ENCODE measurements around the gene SYNE1.

SYNE1 gene

DNA sequence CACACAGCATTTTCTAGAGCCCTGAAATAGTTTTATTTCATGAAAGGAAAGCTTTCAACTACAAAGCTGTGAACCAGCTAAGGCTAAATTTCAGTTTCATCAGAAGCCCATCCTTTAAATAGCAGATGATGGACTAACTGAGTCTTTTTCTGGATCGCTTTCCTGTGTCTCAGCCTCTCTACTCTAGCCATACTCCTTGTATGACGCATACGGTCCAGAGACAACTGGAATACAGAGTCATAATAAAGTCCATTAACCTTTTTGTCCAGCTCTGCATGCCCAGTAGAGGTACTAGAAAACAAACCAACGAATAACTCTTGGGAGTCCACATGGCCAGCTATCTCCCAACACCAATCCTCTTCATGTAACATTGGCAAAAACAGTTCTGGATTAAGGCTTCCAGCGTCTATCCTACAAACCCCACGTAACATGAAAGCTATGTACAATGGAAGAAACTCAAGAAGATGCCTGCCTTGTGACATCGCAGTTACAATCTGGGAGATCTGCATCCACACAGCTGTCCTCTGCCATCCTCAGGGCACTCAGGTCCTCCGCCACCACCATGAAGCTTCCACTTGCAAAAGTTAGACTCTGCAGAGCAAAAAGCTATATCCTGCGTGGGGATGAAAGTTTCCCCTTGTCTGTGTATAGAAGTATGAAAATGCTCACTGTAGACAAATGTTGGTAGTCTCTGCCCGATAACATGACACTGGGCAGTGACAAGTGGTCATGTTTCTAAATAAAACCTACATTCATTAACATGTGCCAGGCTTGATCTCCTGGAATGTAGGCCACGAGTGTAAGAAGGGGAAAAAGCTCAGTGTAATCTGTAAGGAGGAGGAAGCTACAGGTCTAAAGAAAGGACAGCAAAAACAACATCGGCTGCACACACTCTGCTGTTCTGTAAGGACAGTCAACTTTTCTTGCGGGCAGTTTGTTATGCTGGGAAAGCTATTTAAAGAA, 469.2 kb downstream of the SYNE1 start:
- Mint-ChIP-seq H3K4me1 (peaks cover 18% of the 10 kb centered on the region), H3K27ac (peak overlapping the region; percentile 25 to 64 (median 42)), H3K36me3 (ENCODE audit: low read depth) (peaks cover 33% of the 10 kb centered on the region), H3K27me3 (ENCODE audit: low read depth) (no peaks in the 10 kb centered on the region), H3K4me3 (peak overlapping the region in 2 of 3 experiments; percentile 29 to 78), H3K9me3 (no peaks in the 10 kb centered on the region)
- TF ChIP-seq, protein P1, sequence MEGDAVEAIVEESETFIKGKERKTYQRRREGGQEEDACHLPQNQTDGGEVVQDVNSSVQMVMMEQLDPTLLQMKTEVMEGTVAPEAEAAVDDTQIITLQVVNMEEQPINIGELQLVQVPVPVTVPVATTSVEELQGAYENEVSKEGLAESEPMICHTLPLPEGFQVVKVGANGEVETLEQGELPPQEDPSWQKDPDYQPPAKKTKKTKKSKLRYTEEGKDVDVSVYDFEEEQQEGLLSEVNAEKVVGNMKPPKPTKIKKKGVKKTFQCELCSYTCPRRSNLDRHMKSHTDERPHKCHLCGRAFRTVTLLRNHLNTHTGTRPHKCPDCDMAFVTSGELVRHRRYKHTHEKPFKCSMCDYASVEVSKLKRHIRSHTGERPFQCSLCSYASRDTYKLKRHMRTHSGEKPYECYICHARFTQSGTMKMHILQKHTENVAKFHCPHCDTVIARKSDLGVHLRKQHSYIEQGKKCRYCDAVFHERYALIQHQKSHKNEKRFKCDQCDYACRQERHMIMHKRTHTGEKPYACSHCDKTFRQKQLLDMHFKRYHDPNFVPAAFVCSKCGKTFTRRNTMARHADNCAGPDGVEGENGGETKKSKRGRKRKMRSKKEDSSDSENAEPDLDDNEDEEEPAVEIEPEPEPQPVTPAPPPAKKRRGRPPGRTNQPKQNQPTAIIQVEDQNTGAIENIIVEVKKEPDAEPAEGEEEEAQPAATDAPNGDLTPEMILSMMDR (IDR thresholded peaks at IDR 0.05; ENCODE audit: unreplicated experiment in 3 of 3), result no peak

DNA sequence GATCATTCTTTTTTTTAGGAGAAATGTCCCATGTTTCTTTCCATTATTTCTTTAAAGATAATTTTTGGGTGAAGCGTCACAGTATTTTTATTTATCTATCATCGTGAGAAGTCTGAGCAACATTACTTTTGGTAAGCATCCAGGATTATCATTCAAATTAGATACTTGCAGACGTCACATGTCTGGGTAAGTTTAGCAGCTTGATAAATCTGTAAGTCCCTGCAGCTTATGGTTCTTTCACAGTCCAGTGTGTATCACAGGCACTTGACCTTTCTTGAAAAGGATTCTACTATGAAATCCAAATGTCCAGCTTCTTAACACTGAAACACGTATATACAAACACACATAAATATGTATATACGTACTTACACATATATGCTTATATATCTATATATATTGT, 470.3 kb downstream of the SYNE1 start:
- Mint-ChIP-seq H3K27ac (peak overlapping the region in 2 of 3 experiments; percentile 22 to 45), H3K9me3 (no peaks in the 10 kb centered on the region), H3K4me1 (peaks cover 18% of the 10 kb centered on the region), H3K36me3 (ENCODE audit: low read depth) (peaks cover 34% of the 10 kb centered on the region), H3K27me3 (ENCODE audit: low read depth) (no peaks in the 10 kb centered on the region), H3K4me3 (peak overlapping the region in 1 of 3 experiments; percentile 78)
- TF ChIP-seq, protein P1 (IDR thresholded peaks at IDR 0.05; ENCODE audit: unreplicated experiment in 3 of 3), result no peak

DNA sequence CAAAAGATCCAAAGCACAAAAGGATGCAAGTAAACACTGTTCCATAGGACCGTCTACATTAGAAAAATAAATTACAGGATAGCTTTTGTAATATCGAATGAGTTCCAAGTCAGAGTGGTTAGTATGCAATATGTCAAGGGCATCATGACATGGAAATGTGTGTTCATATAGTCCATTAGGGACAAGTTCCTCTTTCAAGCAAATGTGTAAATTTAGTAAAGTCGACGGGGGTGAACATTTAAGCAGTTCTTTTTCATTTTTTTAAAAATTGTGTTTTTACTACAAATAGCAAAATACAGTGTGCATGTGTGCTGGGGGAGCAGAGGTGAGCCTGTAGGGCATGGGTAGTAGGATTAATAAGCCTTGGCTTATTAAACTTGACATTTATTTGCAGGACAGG, 470.7 kb downstream of the SYNE1 start:
- H3K27ac Mint-ChIP-seq, result peak overlapping the region in 2 of 3 experiments; percentile 22 to 45
- no peaks in the 10 kb centered on the region for H3K27me3 Mint-ChIP-seq (ENCODE audit: low read depth)
- H3K9me3 Mint-ChIP-seq, result no peaks in the 10 kb centered on the region
- peak overlapping the region in 2 of 3 experiments; percentile 58 to 78 for H3K4me3 Mint-ChIP-seq
- H3K4me1 Mint-ChIP-seq, result peaks cover 18% of the 10 kb centered on the region
- TF ChIP-seq, protein P1 (IDR thresholded peaks at IDR 0.05; ENCODE audit: unreplicated experiment in 3 of 3), result no peak
- peaks cover 33% of the 10 kb centered on the region for H3K36me3 Mint-ChIP-seq (ENCODE audit: low read depth)

DNA sequence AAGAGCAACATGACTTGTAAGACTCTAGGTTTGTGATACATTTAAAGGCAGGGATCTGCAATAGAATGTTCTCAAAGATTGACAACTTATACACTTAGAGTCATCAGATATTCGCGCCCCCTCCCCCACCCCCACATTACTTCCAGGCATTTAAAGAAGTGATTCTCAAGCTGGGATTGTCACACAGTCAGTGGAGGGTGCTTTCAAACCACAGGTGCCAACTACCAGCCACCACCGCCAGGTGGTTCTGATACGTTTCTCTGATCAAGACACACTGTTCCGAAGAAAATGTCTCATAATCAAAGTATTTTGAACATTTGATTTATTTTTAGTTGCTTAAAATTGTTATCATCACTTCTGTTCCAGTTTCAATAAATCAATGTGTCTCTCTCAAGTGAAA, 472.2 kb downstream of the SYNE1 start:
- Mint-ChIP-seq H3K27ac (no peak overlapping the region), H3K4me1 (peaks cover 22% of the 10 kb centered on the region), H3K36me3 (ENCODE audit: low read depth) (peaks cover 20% of the 10 kb centered on the region), H3K27me3 (ENCODE audit: low read depth) (no peaks in the 10 kb centered on the region), H3K4me3 (no peak overlapping the region), H3K9me3 (no peaks in the 10 kb centered on the region)
- TF ChIP-seq, protein P1 (IDR thresholded peaks at IDR 0.05; ENCODE audit: unreplicated experiment in 3 of 3), result no peak

DNA sequence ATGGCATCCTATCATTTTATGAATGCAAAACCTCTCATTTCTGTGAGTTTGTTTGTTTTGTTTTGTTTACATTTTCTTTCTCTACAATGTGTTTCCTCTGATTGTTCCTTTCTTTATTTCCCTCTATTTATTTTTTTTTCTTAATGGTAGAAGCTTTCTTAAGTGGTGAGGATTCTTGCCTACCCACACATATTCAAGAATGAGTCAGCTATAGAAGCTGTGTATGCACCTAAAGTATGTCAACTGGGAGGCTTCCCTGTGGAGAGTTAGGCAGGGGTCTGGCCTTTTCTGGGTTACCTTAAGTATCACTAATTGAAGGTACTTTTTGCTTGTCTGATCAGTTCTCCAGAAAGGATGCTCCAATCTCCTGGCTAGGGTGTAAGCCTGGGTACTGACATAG, 475.7 kb downstream of the SYNE1 start:
- Mint-ChIP-seq H3K27me3 (ENCODE audit: low read depth) (no peaks in the 10 kb centered on the region), H3K36me3 (ENCODE audit: low read depth) (peaks cover 27% of the 10 kb centered on the region), H3K27ac (no peak overlapping the region), H3K4me3 (no peak overlapping the region), H3K9me3 (no peaks in the 10 kb centered on the region), H3K4me1 (peaks cover 12% of the 10 kb centered on the region)
- TF ChIP-seq, protein P1 (IDR thresholded peaks at IDR 0.05; ENCODE audit: unreplicated experiment in 3 of 3), result no peak
